A549 (cell line): Measurements from ENCODE around the gene ADGRD1. TPM values are rescaled to one million over a fixed set of nuclear protein-coding genes. Genes with fewer than 3 reads are reported as not detected.

Experiments
- ATAC-seq, 2 experiments: fragments of 200-7000 bp in 1 of 2; fragments of >200 bp in 1 of 2; cut with Nextera tagmentation in 1 of 2; cut with Tn5 transposase in 1 of 2; 3 replicates each; pipeline versions ENCODE4 v1.8.0 to v1.9.1; 2018 to 2020; ENCODE audit warnings: mild to moderate bottlenecking in 1 of 2, moderate library complexity in 1 of 2
- CTCF ChIA-PET: fragments of 300-600 bp; sonication (Branson Sonifier 250); formaldehyde crosslinking; extraction: SDS; loops from one replicate; lab custom pipeline; 2021; ENCODE audit warnings: antibody characterized with exemption, inconsistent platforms; lab: Yijun Ruan, JAX
- POLR2A ChIA-PET: fragments of 350-600 bp; formaldehyde crosslinking; extraction: SDS; loops from one replicate; lab custom pipeline; 2021; ENCODE audit warnings: antibody characterized with exemption, inconsistent platforms; lab: Yijun Ruan, JAX
- DNase-seq, 2 experiments: peaks; one replicate each; pipeline versions ENCODE4 v3.0.0 to v3.0.0-alpha.2; 2011 to 2016; ENCODE audit warnings: low read depth in 1 of 2, low spot score in 1 of 2
- FAIRE-seq: peaks from 2 replicates; lab custom pipeline; 2011; peaks lifted over from hg19 to GRCh38; lab: Jason Lieb, UNC
- H3K27ac ChIP-seq, 2 experiments: fragments of >200 bp; sonication (Bioruptor Twin); formaldehyde crosslinking; 3 replicates each; pipeline ENCODE4 v1.5.1; 2016 to 2017
- H3K4me1 ChIP-seq: fragments of >200 bp; sonication (Bioruptor Twin); formaldehyde crosslinking; 3 replicates; pipeline ENCODE4 v1.6.1; 2016
- H3K4me2 ChIP-seq: fragments of >200 bp; sonication (Bioruptor Twin); formaldehyde crosslinking; 3 replicates; pipeline ENCODE4 v1.6.1; 2016
- H3K4me3 ChIP-seq: fragments of >200 bp; sonication (Bioruptor Twin); formaldehyde crosslinking; 3 replicates; pipeline ENCODE4 v1.5.1; 2016
- H3K9me3 ChIP-seq: fragments of >200 bp; sonication (Bioruptor Twin); formaldehyde crosslinking; 3 replicates; pipeline ENCODE4 v1.6.1; 2016
- CBX8 ChIP-seq: fragments of 200-600 bp; sonication (generic); IDR thresholded peaks from 2 replicates; pipeline ENCODE4 v1.6.1; 2016
- EHF ChIP-seq: fragments of 250-450 bp; sonication (Bioruptor Pico); IDR thresholded peaks from 2 replicates; pipeline ENCODE4 v1.5.0; 2020; ENCODE audit warnings: mild to moderate bottlenecking
- FOXS1 ChIP-seq: fragments of 250-450 bp; sonication (Bioruptor Pico); IDR thresholded peaks from 2 replicates; pipeline ENCODE4 v1.5.0; 2020; ENCODE audit warnings: mild to moderate bottlenecking, moderate library complexity
- HES2 ChIP-seq: fragments of >200 bp; sonication (Bioruptor Twin); formaldehyde crosslinking; IDR thresholded peaks from 2 replicates; pipeline ENCODE4 v1.6.1; 2016
- HEYL ChIP-seq: fragments of 250-450 bp; sonication (Bioruptor Pico); IDR thresholded peaks from 2 replicates; pipeline ENCODE4 v1.8.0; 2021; ENCODE audit warnings: mild to moderate bottlenecking, moderate library complexity
- HOXA7 ChIP-seq: fragments of 250-450 bp; sonication (Bioruptor Pico); IDR thresholded peaks from 2 replicates; pipeline ENCODE4 v1.5.0; 2020; ENCODE audit warnings: mild to moderate bottlenecking, moderate library complexity
- JUN ChIP-seq, 2 experiments: fragments of >200 bp; sonication (Bioruptor Twin); formaldehyde crosslinking; IDR thresholded peaks; 2 replicates in 1 of 2; 3 replicates in 1 of 2; pipeline ENCODE4 v1.6.1; 2016 to 2017
- MAFK ChIP-seq: fragments of 450-650 bp; IDR thresholded peaks from 2 replicates; pipeline ENCODE4 v1.6.1; 2014; ENCODE audit not compliant: partially characterized antibody
- NPAS2 ChIP-seq: fragments of 250-450 bp; sonication (Bioruptor Pico); IDR thresholded peaks from 2 replicates; pipeline ENCODE4 v1.8.0; 2022; ENCODE audit warnings: mild to moderate bottlenecking, moderate library complexity, borderline replicate concordance
- RAD21 ChIP-seq, 2 experiments: fragments of >200 bp in 1 of 2; sonication (Bioruptor Twin) in 1 of 2; formaldehyde crosslinking in 1 of 2; IDR thresholded peaks in 1 of 2; conservative IDR thresholded peaks in 1 of 2; 2 replicates in 1 of 2; 3 replicates in 1 of 2; pipeline ENCODE4 v1.6.1; 2012 to 2018; ENCODE audit warnings: inconsistent platforms in 1 of 2
- REST ChIP-seq: fragments of 200-600 bp; sonication (generic); IDR thresholded peaks from 2 replicates; pipeline ENCODE4 v1.6.1; 2016; ENCODE audit warnings: antibody characterized with exemption, mild to moderate bottlenecking, moderate library complexity
- SREBF2 ChIP-seq: fragments of 450-650 bp; IDR thresholded peaks from 2 replicates; pipeline ENCODE4 v1.6.1; 2014; ENCODE audit warnings: mild to moderate bottlenecking, moderate library complexity
- ZC3H11A ChIP-seq: fragments of 450-650 bp; IDR thresholded peaks from 2 replicates; pipeline ENCODE4 v1.6.1; 2014; ENCODE audit warnings: antibody characterized with exemption, mild to moderate bottlenecking
- WGBS: methylation state at CpG from one replicate; pipeline ENCODE4 v1.1.6; 2017; ENCODE audit errors: missing lambda C conversion rate; 5-methylcytosine and 5-hydroxymethylcytosine counted together
- polyA plus RNA-seq, 4 experiments: library from polyadenylated mRNA; depleted of rRNA in 3 of 4; stranded (reverse); fragments of >200 nt; fragmentation: RNase III in 1 of 4; extraction: RNeasy Plus Mini Kit Qiagen cat#74134 plus additional on column Dnase treatment in 1 of 4; gene quantifications; 2 replicates in 3 of 4; 3 replicates in 1 of 4; pipeline ENCODE4 v1.2.3, GENCODE V29; 2011 to 2017
- TF ChIP-seq, protein P1 (sequence below): fragments of 150-350 bp; IDR thresholded peaks from 2 replicates; pipeline ENCODE4 v1.6.1; 2014; ENCODE audit warnings: low read depth, mild to moderate bottlenecking, low read length
- TF ChIP-seq, protein P2 (sequence below): fragments of 250-450 bp; sonication (Bioruptor Pico); IDR thresholded peaks from 2 replicates; pipeline ENCODE4 v1.5.0; 2021; ENCODE audit warnings: mild to moderate bottlenecking, moderate library complexity, borderline replicate concordance

The ADGRD1 gene
- polyA plus RNA-seq, 2 of the 4 experiments (the other 2 are of a cell fraction): 0.36 to 1.5 TPM

DNA sequence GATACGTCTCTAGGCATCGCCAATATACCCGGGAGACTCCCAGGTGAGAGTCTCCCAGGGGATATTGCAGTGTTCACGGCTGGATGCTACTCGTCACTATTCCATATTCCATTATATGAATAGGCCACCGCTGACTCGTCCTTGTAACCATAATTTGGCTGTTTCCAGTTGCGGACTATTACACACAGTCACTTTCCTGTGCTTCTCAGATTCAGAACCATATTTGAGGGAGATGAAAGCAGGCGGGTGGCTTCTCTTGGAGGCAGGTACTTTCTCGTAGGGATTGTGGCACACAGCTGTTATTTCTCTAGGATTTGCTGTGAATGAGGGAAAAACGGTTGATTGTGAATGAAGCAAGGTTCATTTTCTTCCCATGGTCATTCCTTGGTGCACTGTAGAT is 73.0 kb downstream of the ADGRD1 start:
- DNase-seq (no peak), FAIRE-seq (no peak), ATAC-seq (no peak)
- 84% methylated on average over 11 of the region's 11 CpGs for WGBS
- Histone ChIP-seq H3K4me3 (no peak overlapping the region), H3K9me3 (no peaks in the 10 kb centered on the region), H3K4me2 (no peak overlapping the region), H3K4me1 (peaks cover 16% of the 10 kb centered on the region), H3K27ac (no peak overlapping the region)
- ChIA-PET POLR2A (no interaction called here), CTCF (no interaction called here)
- TF ChIP-seq, protein P1, sequence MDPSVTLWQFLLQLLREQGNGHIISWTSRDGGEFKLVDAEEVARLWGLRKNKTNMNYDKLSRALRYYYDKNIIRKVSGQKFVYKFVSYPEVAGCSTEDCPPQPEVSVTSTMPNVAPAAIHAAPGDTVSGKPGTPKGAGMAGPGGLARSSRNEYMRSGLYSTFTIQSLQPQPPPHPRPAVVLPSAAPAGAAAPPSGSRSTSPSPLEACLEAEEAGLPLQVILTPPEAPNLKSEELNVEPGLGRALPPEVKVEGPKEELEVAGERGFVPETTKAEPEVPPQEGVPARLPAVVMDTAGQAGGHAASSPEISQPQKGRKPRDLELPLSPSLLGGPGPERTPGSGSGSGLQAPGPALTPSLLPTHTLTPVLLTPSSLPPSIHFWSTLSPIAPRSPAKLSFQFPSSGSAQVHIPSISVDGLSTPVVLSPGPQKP: no peak
- no peak for TF ChIP-seq EHF (CRISPR knock-in tag)
- no peak for TF ChIP-seq HOXA7 (CRISPR knock-in tag)
- TF ChIP-seq NPAS2 (CRISPR knock-in tag): no peak
- TF ChIP-seq RAD21 (conservative IDR thresholded peaks at IDR 0.05 in 1 of 2, IDR thresholded peaks at IDR 0.05 in 1 of 2): no peak
- no peak for TF ChIP-seq HEYL
- no peak for TF ChIP-seq REST
- TF ChIP-seq, all 56 proteins: peak for 0

- no peak overlapping the region for H3K27ac ChIP-seq
- TF ChIP-seq HEYL (no peak), JUN (IDR thresholded peaks at IDR 0.05) (no peak), HES2 (no peak), SREBF2 (no peak), HOXA7 (CRISPR knock-in tag) (no peak), CBX8 (no peak), MAFK (no peak), FOXS1 (CRISPR knock-in tag) (no peak), ZC3H11A (no peak)
- TF ChIP-seq, protein P2, sequence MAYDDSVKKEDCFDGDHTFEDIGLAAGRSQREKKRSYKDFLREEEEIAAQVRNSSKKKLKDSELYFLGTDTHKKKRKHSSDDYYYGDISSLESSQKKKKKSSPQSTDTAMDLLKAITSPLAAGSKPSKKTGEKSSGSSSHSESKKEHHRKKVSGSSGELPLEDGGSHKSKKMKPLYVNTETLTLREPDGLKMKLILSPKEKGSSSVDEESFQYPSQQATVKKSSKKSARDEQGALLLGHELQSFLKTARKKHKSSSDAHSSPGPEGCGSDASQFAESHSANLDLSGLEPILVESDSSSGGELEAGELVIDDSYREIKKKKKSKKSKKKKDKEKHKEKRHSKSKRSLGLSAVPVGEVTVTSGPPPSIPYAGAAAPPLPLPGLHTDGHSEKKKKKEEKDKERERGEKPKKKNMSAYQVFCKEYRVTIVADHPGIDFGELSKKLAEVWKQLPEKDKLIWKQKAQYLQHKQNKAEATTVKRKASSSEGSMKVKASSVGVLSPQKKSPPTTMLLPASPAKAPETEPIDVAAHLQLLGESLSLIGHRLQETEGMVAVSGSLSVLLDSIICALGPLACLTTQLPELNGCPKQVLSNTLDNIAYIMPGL (CRISPR knock-in tag): no peak
- ChIA-PET POLR2A (no interaction called here), CTCF (no interaction called here)
- H3K4me3 ChIP-seq: no peak overlapping the region
- FAIRE-seq (no peak), DNase-seq (no peak), ATAC-seq (no peak)
- no peak overlapping the region for H3K4me2 ChIP-seq
- 88% methylated on average over 9 of the region's 9 CpGs for WGBS
- H3K9me3 ChIP-seq: no peaks in the 10 kb centered on the region
- H3K4me1 ChIP-seq: peaks cover 16% of the 10 kb centered on the region
Measured at GRCh38 chr12:131027264-131027663, 73.6 kb downstream of the ADGRD1 start.
